Stimulated activated CD8-positive, alpha-beta memory T cell treated with anti-CD3 and anti-CD28 coated beads, Interleukin-7, amount 100 ng/mL, for 4 hours (primary cell): ENCODE results near the gene BHLHA9.
"Not testable (repeated sequence)": the region's sequence is repeated elsewhere in the genome, so short reads cannot be mapped to it uniquely, and the experiment has no call there.

ENCODE experiments used
- DNase-seq, 2 donors: peaks; one replicate each; pipeline ENCODE4 v3.0.0-alpha.2; 2020; ENCODE audit warnings: low read depth in 2 of 2

Gene BHLHA9

DNA sequence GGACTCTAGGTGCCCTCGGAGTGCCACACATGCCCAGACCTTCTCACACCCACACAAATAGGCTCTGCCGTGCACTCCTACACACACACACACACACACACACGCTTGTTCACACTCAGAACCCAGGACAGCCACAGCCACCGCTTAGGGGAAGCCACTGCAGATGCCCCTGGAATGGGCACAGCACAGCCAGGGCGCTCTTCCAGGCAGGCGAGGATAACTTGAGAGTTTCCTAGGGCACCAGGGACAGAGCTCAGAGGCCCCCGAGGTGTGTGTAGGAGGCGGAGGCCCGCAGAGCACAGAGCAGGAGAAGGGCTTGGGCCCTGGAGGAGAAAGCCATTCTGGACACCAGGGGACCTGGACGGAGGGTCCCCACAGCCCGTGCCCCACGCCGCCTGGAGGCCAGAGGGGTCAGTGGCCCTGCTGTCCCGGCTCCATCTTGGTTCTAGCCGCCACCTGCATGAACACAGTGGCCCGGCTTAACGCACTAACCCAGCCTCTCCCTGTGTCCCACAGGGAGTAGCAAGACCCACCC is 30.2 kb downstream of the BHLHA9 start:
- DNase-seq = no peak

DNA sequence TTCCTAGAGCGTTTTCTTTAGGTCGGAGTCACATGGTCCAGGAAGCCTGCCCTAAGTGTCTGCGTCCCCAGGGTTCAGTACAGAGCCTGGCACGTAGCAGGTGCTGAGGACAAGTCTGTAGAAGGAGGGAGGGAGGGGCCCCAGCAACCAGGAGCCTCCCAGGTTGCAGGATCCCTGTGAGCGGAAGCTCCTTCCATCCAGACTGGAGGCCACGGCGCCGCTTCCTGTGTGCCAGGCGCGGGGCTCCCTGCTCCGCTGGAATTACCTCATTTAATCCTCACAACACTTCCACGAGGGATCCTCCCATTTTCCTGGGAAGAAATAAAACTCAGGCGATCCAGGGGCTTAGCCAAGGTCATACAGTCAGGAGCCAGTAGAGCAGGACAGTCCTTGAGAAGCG is 31.3 kb downstream of the BHLHA9 start:
- DNase-seq = no peak

DNA sequence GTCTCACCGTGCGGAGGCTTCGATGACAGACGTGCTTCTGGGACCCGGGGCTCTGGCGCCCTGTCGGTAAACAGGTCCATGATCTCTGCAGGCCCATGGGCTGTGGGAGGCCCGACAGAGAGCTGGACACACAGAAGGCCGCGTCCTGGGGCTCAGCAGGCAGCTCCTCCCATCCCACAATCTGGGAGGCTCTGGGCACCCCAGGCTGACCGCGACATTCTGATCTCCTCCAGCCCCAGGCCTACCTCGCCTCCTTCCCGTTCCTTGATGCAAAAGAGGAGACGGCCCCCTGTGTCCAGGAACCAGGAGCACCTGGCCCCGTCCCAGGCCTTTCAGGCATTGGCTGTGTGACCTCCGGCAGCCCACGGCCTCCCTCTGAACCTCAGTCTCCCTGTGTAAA is 32.5 kb downstream of the BHLHA9 start:
- no peak for DNase-seq

DNA sequence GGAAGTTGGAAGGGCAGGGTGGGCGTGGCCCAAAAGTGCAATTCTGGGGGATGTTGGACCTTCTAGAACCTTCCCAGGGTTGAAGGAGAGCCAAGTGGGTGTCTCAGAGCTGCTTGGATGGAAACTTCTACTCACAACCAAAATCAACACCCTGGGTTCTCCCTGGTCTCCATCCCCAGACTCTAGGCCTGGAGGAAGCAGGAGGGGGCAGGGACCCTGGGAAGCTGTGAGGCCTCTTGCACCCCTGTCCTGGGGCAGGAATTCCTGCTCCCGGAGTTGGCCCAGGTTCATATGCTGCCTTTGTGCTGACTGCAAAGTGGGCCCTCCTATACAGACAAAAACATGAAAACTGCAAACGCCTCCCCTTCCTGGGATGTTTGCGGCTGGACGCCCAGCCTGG is 34.3 kb downstream of the BHLHA9 start:
- DNase-seq = no peak

DNA sequence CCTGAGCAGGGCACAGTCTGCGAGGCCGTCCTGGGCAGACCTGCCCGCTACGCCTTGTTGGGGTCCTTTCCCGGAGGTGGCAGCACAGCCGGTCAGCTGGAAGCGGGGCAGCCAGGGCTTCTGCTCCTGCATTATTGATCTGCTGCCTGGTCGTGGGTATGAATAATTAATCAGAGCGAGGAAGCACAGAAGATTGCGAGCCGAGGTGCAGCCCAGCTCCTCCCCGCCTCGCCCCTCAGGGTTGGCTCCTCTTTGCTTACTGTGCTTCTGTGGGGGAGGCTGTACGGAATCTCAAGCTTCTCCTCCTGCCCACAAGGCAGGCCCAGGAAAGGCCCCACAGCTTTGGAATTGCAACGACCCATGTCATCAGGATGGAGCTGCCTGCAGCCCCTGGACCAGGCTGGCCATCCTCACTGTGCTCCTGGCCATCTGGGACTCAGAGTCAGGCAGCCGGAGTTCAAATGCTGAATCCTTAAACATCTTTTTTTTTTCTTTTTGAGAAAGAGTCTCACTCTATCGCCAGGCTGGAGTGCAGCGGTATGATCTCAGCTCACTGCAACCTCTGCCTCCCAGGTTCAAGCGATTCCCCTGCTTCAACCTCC is 34.8 kb downstream of the BHLHA9 start:
- no peak for DNase-seq

DNA sequence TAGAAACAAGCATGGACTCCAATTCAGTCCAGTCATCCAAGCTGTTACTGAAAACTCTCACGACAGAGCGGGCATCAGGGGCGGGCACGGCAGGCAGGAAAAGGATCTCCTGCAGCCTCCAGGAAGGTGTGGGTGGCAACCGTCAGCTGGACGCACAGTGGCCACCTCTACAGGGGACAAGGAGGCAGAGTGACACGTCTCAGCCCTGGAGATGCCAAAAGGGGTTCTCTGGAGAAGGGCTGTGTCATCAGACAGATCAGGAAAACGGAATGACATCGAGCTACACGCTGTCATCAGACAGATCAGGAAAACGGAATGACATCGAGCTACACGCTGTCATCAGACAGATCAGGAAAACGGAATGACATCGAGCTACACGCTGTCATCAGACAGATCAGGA is 37.6 kb downstream of the BHLHA9 start:
- not testable (repeated sequence) for DNase-seq

DNA sequence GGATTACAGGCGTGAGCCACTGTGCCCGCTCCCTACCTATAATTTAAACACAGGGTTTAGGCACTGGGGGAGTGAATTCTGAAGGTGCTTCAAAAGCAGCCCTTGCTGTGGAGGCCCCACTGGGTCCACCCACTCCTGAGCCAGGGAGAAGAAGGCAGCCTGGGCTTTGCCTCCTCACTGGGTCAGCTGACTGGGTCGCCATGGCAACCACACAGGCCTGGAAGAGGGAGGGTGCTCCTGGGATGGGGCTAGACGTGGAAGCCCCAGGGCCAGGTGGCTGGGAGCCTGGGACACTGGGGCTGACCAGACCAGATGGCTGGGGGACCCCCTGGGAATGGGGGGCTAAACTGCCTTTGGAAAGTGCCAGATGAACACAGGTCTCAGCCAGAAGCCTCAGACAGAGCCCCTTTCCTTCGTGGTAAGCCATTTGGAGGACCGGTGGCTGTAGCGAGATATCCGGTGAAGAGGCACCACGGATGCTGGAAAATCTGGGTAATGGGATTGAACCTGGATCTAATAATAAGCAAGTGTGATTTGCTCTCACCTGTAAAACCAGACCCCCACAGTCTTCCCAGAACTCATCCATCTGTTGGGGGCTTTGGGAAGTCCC is 42.1 kb downstream of the BHLHA9 start:
- no peak for DNase-seq

DNA sequence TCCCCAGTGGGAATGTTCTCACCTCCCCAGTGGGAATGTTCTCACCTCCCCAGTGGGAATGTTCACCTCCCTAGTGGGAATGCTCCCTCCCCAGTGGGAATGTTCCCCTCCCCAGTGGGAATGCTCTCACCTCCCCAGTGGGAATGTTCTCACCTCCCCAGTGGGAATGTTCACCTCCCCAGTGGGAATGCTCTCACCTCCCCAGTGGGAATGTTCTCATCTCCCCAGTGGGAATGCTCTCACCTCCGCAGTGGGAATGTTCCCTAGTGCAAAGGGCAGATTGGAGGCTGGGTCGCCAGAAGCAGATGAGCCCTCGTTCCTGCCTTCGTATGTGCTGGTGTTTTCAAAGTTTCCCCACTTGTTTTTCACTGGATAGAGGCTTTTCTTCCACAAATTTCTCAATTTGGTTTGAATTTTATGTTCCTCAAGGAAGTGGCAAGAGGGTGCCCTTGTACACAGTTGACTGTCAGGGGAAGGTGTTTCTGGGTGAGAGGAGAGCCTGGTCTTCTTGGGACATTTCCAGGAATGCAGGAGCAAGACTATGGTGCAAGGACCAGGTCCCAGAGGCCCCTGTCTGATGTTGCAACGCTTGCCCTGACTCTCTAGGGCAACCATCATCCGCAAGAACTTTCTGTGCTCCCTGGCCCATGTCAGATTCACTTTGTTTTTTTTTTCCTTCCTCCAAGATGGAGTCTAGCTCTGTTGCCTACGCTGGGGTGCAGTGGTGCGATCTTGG is 43.2 kb downstream of the BHLHA9 start:
- DNase-seq = no peak

DNA sequence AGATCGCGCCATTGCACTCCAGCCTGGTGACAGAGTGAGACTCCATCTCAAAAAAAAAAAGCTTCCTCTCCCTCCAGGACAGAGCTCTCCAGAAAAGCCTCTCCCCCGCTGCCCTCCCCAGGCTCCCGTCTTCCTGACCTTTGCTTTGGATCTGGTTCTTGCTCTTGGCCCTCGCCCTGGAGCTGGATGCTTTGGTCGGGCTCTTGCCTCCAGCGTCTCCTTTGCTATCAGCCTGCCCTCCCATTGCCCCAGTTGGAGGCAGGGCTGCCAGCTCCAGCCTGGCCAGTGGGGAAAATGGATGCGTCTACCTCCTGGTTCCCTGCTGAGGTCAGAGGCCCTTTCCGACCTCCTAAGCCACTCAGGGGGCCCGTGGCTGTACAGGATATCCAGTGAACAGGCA is 45.2 kb downstream of the BHLHA9 start:
- no peak for DNase-seq

DNA sequence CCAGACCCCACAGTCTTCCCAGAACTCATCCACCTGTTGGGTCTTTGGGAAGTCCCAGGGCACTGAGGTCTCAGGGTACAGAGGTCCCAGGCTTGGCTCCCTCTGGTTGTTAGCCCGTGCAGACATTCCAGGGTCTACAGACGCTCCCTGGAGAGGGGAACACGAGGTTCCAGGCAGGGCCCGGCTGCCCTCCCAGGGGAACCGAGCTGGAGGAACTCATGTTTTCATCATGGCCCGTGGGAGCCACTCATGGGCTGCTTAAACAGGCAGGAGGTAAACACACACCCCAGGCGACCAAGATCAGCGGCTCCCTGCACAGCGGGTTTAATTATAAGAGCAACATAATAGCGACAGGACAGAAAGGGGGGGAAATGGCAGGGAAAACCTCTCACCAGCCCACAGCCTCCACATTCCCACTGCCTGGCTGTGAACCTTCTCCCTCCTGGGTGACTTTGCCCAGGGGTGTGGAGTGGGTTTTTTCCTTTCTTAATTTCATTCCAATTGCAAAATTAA is 45.7 kb downstream of the BHLHA9 start:
- no peak for DNase-seq
